Trophoblast cell (in vitro differentiated cells and primary cell): ENCODE data around the gene RGS7.
"Not testable (repeated sequence)": the region's sequence is repeated elsewhere in the genome, so short reads cannot be mapped to it uniquely, and the experiment has no call there.

Experiments
- DNase-seq, 2 donors: peaks; one replicate each; pipeline ENCODE4 v3.0.0-alpha.2; 2016
- H2AFZ ChIP-seq: 2 replicates; pipeline ENCODE4 v1.6.1; 2013; ENCODE audit warnings: low read length, moderate library complexity, mild to moderate bottlenecking; ENCODE audit not compliant: insufficient read depth, poor library complexity
- H2AK5ac ChIP-seq: 2 replicates; pipeline ENCODE4 v1.6.1; 2013; ENCODE audit warnings: mild to moderate bottlenecking, low read length
- H2BK120ac ChIP-seq: 2 replicates; pipeline ENCODE4 v1.6.1; 2013; ENCODE audit warnings: low read length, mild to moderate bottlenecking, moderate library complexity; ENCODE audit not compliant: insufficient read depth, poor library complexity
- H2BK12ac ChIP-seq: 2 replicates; pipeline ENCODE4 v1.6.1; 2013; ENCODE audit warnings: mild to moderate bottlenecking, low read length, moderate library complexity
- H2BK5ac ChIP-seq: 2 replicates; pipeline ENCODE4 v1.6.1; 2013; ENCODE audit warnings: low read length, low read depth, moderate library complexity, mild to moderate bottlenecking; ENCODE audit not compliant: poor library complexity
- H3K14ac ChIP-seq: 2 replicates; pipeline ENCODE4 v1.6.1; 2013; ENCODE audit warnings: mild to moderate bottlenecking, low read length
- H3K18ac ChIP-seq: 2 replicates; pipeline ENCODE4 v1.6.1; 2013; ENCODE audit warnings: mild to moderate bottlenecking, low read length
- H3K23ac ChIP-seq: 2 replicates; pipeline ENCODE4 v1.6.1; 2013; ENCODE audit warnings: low read length
- H3K27ac ChIP-seq: 2 replicates; pipeline ENCODE4 v1.5.1; 2013; ENCODE audit warnings: low read depth, mild to moderate bottlenecking, inconsistent platforms, low read length, moderate library complexity
- H3K27me3 ChIP-seq: 2 replicates; pipeline ENCODE4 v1.6.1; 2013; ENCODE audit warnings: inconsistent platforms, mild to moderate bottlenecking, low read length, moderate library complexity; ENCODE audit not compliant: insufficient read depth
- H3K36me3 ChIP-seq, 2 experiments: 1 replicate in 1 of 2; 2 replicates in 1 of 2; pipeline ENCODE4 v1.6.1; 2013; ENCODE audit warnings: low read length in 2 of 2, mild to moderate bottlenecking in 2 of 2, moderate library complexity in 1 of 2; ENCODE audit not compliant: insufficient read depth in 2 of 2, control insufficient read depth in 1 of 2
- H3K4ac ChIP-seq: 2 replicates; pipeline ENCODE4 v1.6.1; 2013; ENCODE audit warnings: low read depth, mild to moderate bottlenecking, low read length, moderate library complexity
- H3K4me1 ChIP-seq, 2 experiments: 1 replicate in 1 of 2; 2 replicates in 1 of 2; pipeline ENCODE4 v1.6.1; 2013; ENCODE audit warnings: low read length in 2 of 2, mild to moderate bottlenecking in 2 of 2, moderate library complexity in 1 of 2; ENCODE audit not compliant: insufficient read depth in 2 of 2, control insufficient read depth in 1 of 2
- H3K4me2 ChIP-seq: 2 replicates; pipeline ENCODE4 v1.6.1; 2013; ENCODE audit warnings: inconsistent platforms, mild to moderate bottlenecking, low read length, moderate library complexity
- H3K4me3 ChIP-seq: 2 replicates; pipeline ENCODE4 v1.5.1; 2013; ENCODE audit warnings: mild to moderate bottlenecking, low read depth, low read length, inconsistent platforms
- H3K79me1 ChIP-seq: one replicate; pipeline ENCODE4 v1.6.1; 2013; ENCODE audit warnings: low read length
- H3K79me2 ChIP-seq: 2 replicates; pipeline ENCODE4 v1.6.1; 2013; ENCODE audit warnings: low read length, mild to moderate bottlenecking; ENCODE audit not compliant: control insufficient read depth, insufficient read depth, poor library complexity
- H3K9ac ChIP-seq: 2 replicates; pipeline ENCODE4 v1.6.1; 2013; ENCODE audit warnings: mild to moderate bottlenecking, low read length
- H3K9me3 ChIP-seq: 2 replicates; pipeline ENCODE4 v1.6.1; 2013; ENCODE audit warnings: low read depth, mild to moderate bottlenecking, control low read depth, inconsistent platforms, low read length; ENCODE audit not compliant: insufficient read depth
- H4K12ac ChIP-seq: 2 replicates; pipeline ENCODE4 v1.6.1; 2013; ENCODE audit warnings: low read depth, mild to moderate bottlenecking, low read length, moderate library complexity
- H4K8ac ChIP-seq: 2 replicates; pipeline ENCODE4 v1.6.1; 2013; ENCODE audit warnings: low read depth, mild to moderate bottlenecking, low read length, moderate library complexity
- H4K91ac ChIP-seq: one replicate; pipeline ENCODE4 v1.6.1; 2013; ENCODE audit warnings: low read depth, mild to moderate bottlenecking, low read length, moderate library complexity
- whole genome bisulfite sequencing: extraction: QIAGEN DNeasy Blood & Tissue Kit; methylation state at CpG from one replicate; pipeline ENCODE4 v1.1.7; 2013; ENCODE audit warnings: missing lambda C conversion rate; ENCODE audit not compliant: insufficient read length, insufficient coverage; ENCODE audit errors: extremely low coverage; 5-methylcytosine and 5-hydroxymethylcytosine counted together

Gene RGS7

GRCh38 chr1:240906477-240906876 lies 450.5 kb downstream of the RGS7 start:
- Histone ChIP-seq H3K27me3 (no peaks in the 10 kb centered on the region), H3K18ac (no peak overlapping the region), H4K91ac (no peak overlapping the region), H3K23ac (no peak overlapping the region), H3K79me1 (no peaks in the 10 kb centered on the region), H2AK5ac (no peak overlapping the region), H3K9ac (no peak overlapping the region), H3K4me3 (no peak overlapping the region), H2BK120ac (no peak overlapping the region), H3K14ac (no peak overlapping the region), H3K4me2 (no peak overlapping the region), H2AFZ (no peak overlapping the region), H4K12ac (no peak overlapping the region), H2BK5ac (no peak overlapping the region), H3K9me3 (no peaks in the 10 kb centered on the region), H3K36me3 (no peaks in the 10 kb centered on the region), H2BK12ac (no peak overlapping the region), H3K4ac (no peak overlapping the region), H3K27ac (no peak overlapping the region), H4K8ac (no peak overlapping the region), H3K79me2 (no peaks in the 10 kb centered on the region), H3K4me1 (no peaks in the 10 kb centered on the region)
- DNase-seq, result no peak

GRCh38 chr1:240905225-240905765 lies 451.7 kb downstream of the RGS7 start:
- Histone ChIP-seq H3K4me1 (no peaks in the 10 kb centered on the region), H3K27me3 (no peaks in the 10 kb centered on the region), H3K18ac (no peak overlapping the region), H2BK120ac (no peak overlapping the region), H3K9ac (no peak overlapping the region), H3K4me2 (no peak overlapping the region), H3K23ac (no peak overlapping the region), H3K27ac (no peak overlapping the region), H3K9me3 (no peaks in the 10 kb centered on the region), H2BK12ac (no peak overlapping the region), H4K12ac (no peak overlapping the region), H2BK5ac (no peak overlapping the region), H4K91ac (no peak overlapping the region), H3K14ac (no peak overlapping the region), H3K79me1 (no peaks in the 10 kb centered on the region), H3K4ac (no peak overlapping the region), H2AFZ (no peak overlapping the region), H2AK5ac (no peak overlapping the region), H3K4me3 (no peak overlapping the region), H4K8ac (no peak overlapping the region), H3K79me2 (no peaks in the 10 kb centered on the region), H3K36me3 (no peaks in the 10 kb centered on the region)
- DNase-seq, result no peak
- no CpG with 5 or more reads among the region's 6 CpGs for WGBS

GRCh38 chr1:240895424-240895823 lies 461.6 kb downstream of the RGS7 start:
- no CpG with 5 or more reads among the region's 4 CpGs for WGBS
- H3K4me1 ChIP-seq, H3K18ac ChIP-seq, H2AK5ac ChIP-seq, H3K27me3 ChIP-seq, H3K14ac ChIP-seq, H3K36me3 ChIP-seq, H2BK12ac ChIP-seq, DNase-seq, H3K9me3 ChIP-seq, H3K79me2 ChIP-seq, H2BK5ac ChIP-seq, H3K4ac ChIP-seq, H4K8ac ChIP-seq, H3K4me3 ChIP-seq, H4K91ac ChIP-seq, H3K9ac ChIP-seq, H2AFZ ChIP-seq, H3K4me2 ChIP-seq, H4K12ac ChIP-seq, H3K23ac ChIP-seq, H2BK120ac ChIP-seq, H3K27ac ChIP-seq, H3K79me1 ChIP-seq: not testable (repeated sequence)

GRCh38 chr1:240888787-240889048 lies 468.3 kb downstream of the RGS7 start:
- no peak overlapping the region for H3K14ac ChIP-seq
- H3K27me3 ChIP-seq, result no peaks in the 10 kb centered on the region
- no peak overlapping the region for H2BK120ac ChIP-seq
- no peak overlapping the region for H3K27ac ChIP-seq
- H3K4ac ChIP-seq, result no peak overlapping the region
- no peak overlapping the region for H4K8ac ChIP-seq
- no peak overlapping the region for H2BK5ac ChIP-seq
- H3K36me3 ChIP-seq, result no peaks in the 10 kb centered on the region
- no peak overlapping the region for H2AK5ac ChIP-seq
- no peak for DNase-seq
- no peak overlapping the region for H3K18ac ChIP-seq
- no peaks in the 10 kb centered on the region for H3K4me1 ChIP-seq
- no peak overlapping the region for H3K4me3 ChIP-seq
- WGBS, result no CpG with 5 or more reads among the region's 11 CpGs
- H2AFZ ChIP-seq, result no peak overlapping the region
- no peak overlapping the region for H4K91ac ChIP-seq
- peak overlapping the region; percentile 13 for H2BK12ac ChIP-seq
- H3K4me2 ChIP-seq, result no peak overlapping the region
- no peaks in the 10 kb centered on the region for H3K9me3 ChIP-seq
- H3K79me2 ChIP-seq, result no peaks in the 10 kb centered on the region
- no peaks in the 10 kb centered on the region for H3K79me1 ChIP-seq
- no peak overlapping the region for H4K12ac ChIP-seq
- no peak overlapping the region for H3K23ac ChIP-seq
- no peak overlapping the region for H3K9ac ChIP-seq
